ENCODE data around the gene FPGS.

FPGS gene

GRCh38 chr9:127814619-127815511, 12.2 kb downstream of the FPGS start:
- H3K79me2 ChIP-seq (ENCODE audit: control insufficient read depth, low read length) = no peaks in the 10 kb centered on the region
- H3K4me1 ChIP-seq (ENCODE audit: control insufficient read depth, low read length) = peaks cover 5% of the 10 kb centered on the region; the same call in 1 of the 2 replicates
- H3F3A ChIP-seq (ENCODE audit: control insufficient read depth, insufficient read depth) = no peaks in the 10 kb centered on the region
- H3K9me3 ChIP-seq (ENCODE audit: control insufficient read depth, insufficient read depth, low read length) = no peaks in the 10 kb centered on the region
- H3K9me2 ChIP-seq (replicated peaks; ENCODE audit: control insufficient read depth, low read length) = no peaks in the 10 kb centered on the region
- peaks cover 41% of the 10 kb centered on the region for H3K36me3 ChIP-seq (ENCODE audit: control insufficient read depth, low read length)
- TF ChIP-seq EZH2phosphoT487 (IDR thresholded peaks at IDR 0.05; ENCODE audit: borderline replicate concordance, low read length) (no peak), CTCF (IDR thresholded peaks at IDR 0.05; ENCODE audit: low read depth, low read length, poor library complexity, severe bottlenecking) (no peak)
- no peak overlapping the region for H3K4me3 ChIP-seq (ENCODE audit: low read length)
- H4K20me1 ChIP-seq (ENCODE audit: control insufficient read depth, insufficient read depth, low read depth, low read length) = no peaks in the 10 kb centered on the region
- H3K27ac ChIP-seq (ENCODE audit: low read depth, low read length) = no peak overlapping the region
- no peak overlapping the region for H3K4me2 ChIP-seq (ENCODE audit: low read length)
- H3K27me3 ChIP-seq (ENCODE audit: control insufficient read depth, low read length) = no peaks in the 10 kb centered on the region

GRCh38 chr9:127815512-127816361, 13.1 kb downstream of the FPGS start:
- no peak overlapping the region for H3K4me2 ChIP-seq (ENCODE audit: low read length)
- no peaks in the 10 kb centered on the region for H4K20me1 ChIP-seq (ENCODE audit: control insufficient read depth, insufficient read depth, low read depth, low read length)
- H3K79me2 ChIP-seq (ENCODE audit: control insufficient read depth, low read length) = no peaks in the 10 kb centered on the region
- TF ChIP-seq CTCF (IDR thresholded peaks at IDR 0.05; ENCODE audit: low read depth, low read length, poor library complexity, severe bottlenecking) (no peak), EZH2phosphoT487 (IDR thresholded peaks at IDR 0.05; ENCODE audit: borderline replicate concordance, low read length) (no peak)
- H3K4me3 ChIP-seq (ENCODE audit: low read length) = no peak overlapping the region
- H3K27me3 ChIP-seq (ENCODE audit: control insufficient read depth, low read length) = no peaks in the 10 kb centered on the region
- H3K9me3 ChIP-seq (ENCODE audit: control insufficient read depth, insufficient read depth, low read length) = no peaks in the 10 kb centered on the region
- H3F3A ChIP-seq (ENCODE audit: control insufficient read depth, insufficient read depth) = no peaks in the 10 kb centered on the region
- H3K36me3 ChIP-seq (ENCODE audit: control insufficient read depth, low read length) = peaks cover 33% of the 10 kb centered on the region
- no peak overlapping the region for H3K27ac ChIP-seq (ENCODE audit: low read depth, low read length)
- H3K9me2 ChIP-seq (replicated peaks; ENCODE audit: control insufficient read depth, low read length) = no peaks in the 10 kb centered on the region
- no peaks in the 10 kb centered on the region for H3K4me1 ChIP-seq (ENCODE audit: control insufficient read depth, low read length)

GRCh38 chr9:127816362-127816725, 13.7 kb downstream of the FPGS start:
- no peaks in the 10 kb centered on the region for H3K9me2 ChIP-seq (replicated peaks; ENCODE audit: control insufficient read depth, low read length)
- no peaks in the 10 kb centered on the region for H3K27me3 ChIP-seq (ENCODE audit: control insufficient read depth, low read length)
- H3K4me1 ChIP-seq (ENCODE audit: control insufficient read depth, low read length) = no peaks in the 10 kb centered on the region
- no peaks in the 10 kb centered on the region for H3K79me2 ChIP-seq (ENCODE audit: control insufficient read depth, low read length)
- TF ChIP-seq CTCF (IDR thresholded peaks at IDR 0.05; ENCODE audit: low read depth, low read length, poor library complexity, severe bottlenecking) (no peak), EZH2phosphoT487 (IDR thresholded peaks at IDR 0.05; ENCODE audit: borderline replicate concordance, low read length) (no peak)
- no peak overlapping the region for H3K4me3 ChIP-seq (ENCODE audit: low read length)
- H3K4me2 ChIP-seq (ENCODE audit: low read length) = no peak overlapping the region
- H3K9me3 ChIP-seq (ENCODE audit: control insufficient read depth, insufficient read depth, low read length) = no peaks in the 10 kb centered on the region
- no peaks in the 10 kb centered on the region for H3F3A ChIP-seq (ENCODE audit: control insufficient read depth, insufficient read depth)
- H4K20me1 ChIP-seq (ENCODE audit: control insufficient read depth, insufficient read depth, low read depth, low read length) = no peaks in the 10 kb centered on the region
- no peak overlapping the region for H3K27ac ChIP-seq (ENCODE audit: low read depth, low read length)
- H3K36me3 ChIP-seq (ENCODE audit: control insufficient read depth, low read length) = peaks cover 33% of the 10 kb centered on the region

Measured in DOHH2 (cell line).